ENCODE data around the gene CAPZB.

The CAPZB gene

DNA sequence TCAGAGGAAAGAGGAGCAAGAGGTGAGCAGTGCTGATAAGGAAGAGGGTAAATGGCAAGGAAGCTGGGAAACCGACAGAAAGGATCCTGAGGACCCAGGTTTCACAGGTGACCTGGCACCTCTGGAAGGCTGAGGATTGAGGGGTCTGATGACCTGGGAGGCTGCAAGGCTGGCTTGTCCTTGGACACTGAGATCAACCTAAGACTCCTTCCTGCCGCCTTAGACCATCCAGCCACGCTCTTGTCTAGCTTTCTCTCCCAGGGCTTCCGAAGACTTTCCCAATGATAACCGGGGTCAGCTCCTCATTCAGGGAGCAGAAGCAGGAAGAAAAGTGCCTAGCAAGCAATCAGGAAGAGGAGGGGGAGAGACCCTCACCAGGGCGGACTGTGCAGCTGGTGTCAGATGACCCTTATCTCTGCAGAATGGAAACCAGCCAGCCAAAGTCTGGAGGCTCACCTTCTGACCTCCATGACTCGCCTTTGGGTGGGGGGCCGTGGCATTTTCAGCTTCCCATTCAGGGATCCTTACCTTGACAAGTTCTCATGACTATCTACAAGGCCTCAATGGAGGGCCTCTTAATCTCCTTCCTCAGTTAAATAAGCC, 77.7 kb downstream of the CAPZB start:
- H4K20me1 ChIP-seq (ENCODE audit: insufficient read depth, low read length, poor library complexity, severe bottlenecking): peaks cover 70% of the 10 kb centered on the region
- no peak overlapping the region for H3K9ac ChIP-seq (ENCODE audit: low read depth, low read length, poor library complexity, severe bottlenecking)
- H3K27me3 ChIP-seq (ENCODE audit: insufficient read depth, low read length, poor library complexity, severe bottlenecking): no peaks in the 10 kb centered on the region
- no peak overlapping the region for H3K4me2 ChIP-seq (ENCODE audit: low read depth, low read length, poor library complexity, severe bottlenecking)
- TF ChIP-seq EZH2phosphoT487 (IDR thresholded peaks at IDR 0.05; ENCODE audit: borderline replicate concordance): no peak
- TF ChIP-seq, protein P1, sequence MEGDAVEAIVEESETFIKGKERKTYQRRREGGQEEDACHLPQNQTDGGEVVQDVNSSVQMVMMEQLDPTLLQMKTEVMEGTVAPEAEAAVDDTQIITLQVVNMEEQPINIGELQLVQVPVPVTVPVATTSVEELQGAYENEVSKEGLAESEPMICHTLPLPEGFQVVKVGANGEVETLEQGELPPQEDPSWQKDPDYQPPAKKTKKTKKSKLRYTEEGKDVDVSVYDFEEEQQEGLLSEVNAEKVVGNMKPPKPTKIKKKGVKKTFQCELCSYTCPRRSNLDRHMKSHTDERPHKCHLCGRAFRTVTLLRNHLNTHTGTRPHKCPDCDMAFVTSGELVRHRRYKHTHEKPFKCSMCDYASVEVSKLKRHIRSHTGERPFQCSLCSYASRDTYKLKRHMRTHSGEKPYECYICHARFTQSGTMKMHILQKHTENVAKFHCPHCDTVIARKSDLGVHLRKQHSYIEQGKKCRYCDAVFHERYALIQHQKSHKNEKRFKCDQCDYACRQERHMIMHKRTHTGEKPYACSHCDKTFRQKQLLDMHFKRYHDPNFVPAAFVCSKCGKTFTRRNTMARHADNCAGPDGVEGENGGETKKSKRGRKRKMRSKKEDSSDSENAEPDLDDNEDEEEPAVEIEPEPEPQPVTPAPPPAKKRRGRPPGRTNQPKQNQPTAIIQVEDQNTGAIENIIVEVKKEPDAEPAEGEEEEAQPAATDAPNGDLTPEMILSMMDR (conservative IDR thresholded peaks at IDR 0.05; ENCODE audit: low read length): no peak
- H3K4me1 ChIP-seq (ENCODE audit: insufficient read depth, low read length, poor library complexity, severe bottlenecking): no peaks in the 10 kb centered on the region
- H3K4me3 ChIP-seq (ENCODE audit: low read length, poor library complexity, severe bottlenecking): no peak overlapping the region
- no peaks in the 10 kb centered on the region for H3F3A ChIP-seq (ENCODE audit: low read depth)
- no peaks in the 10 kb centered on the region for H3K9me3 ChIP-seq (ENCODE audit: insufficient read depth, low read depth, low read length)
- H2AFZ ChIP-seq (ENCODE audit: low read length): no peak overlapping the region
- H3K79me2 ChIP-seq (ENCODE audit: insufficient read depth, low read length): peaks cover 91% of the 10 kb centered on the region
- H3K9me2 ChIP-seq (replicated peaks; ENCODE audit: low read depth, low read length): no peaks in the 10 kb centered on the region
- H3K36me3 ChIP-seq (ENCODE audit: insufficient read depth, low read length): peaks cover 59% of the 10 kb centered on the region; the same call in 1 of the 2 replicates

DNA sequence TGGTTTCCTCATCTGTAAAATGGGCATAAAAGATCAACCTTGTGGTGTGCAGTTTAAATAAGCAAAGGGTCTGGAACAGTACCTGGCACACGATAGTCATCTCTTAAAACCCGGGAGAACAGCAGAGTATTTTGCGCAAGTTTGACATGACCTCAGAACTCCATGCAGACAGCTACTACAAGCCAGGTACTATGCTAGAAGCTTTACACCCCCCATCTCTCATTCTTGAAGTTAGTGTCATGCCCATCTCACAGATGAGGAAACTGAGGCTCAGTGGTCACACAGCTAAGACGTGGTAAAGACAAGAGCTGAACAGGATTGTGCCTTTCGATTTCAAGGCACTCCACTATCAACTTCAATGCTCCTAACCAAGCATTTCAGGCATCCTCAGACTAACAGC, 78.7 kb downstream of the CAPZB start:
- H3K36me3 ChIP-seq (ENCODE audit: insufficient read depth, low read length): peaks cover 51% of the 10 kb centered on the region; the same call in 1 of the 2 replicates
- H3K4me3 ChIP-seq (ENCODE audit: low read length, poor library complexity, severe bottlenecking): no peak overlapping the region
- H3K9me2 ChIP-seq (replicated peaks; ENCODE audit: low read depth, low read length): no peaks in the 10 kb centered on the region
- no peaks in the 10 kb centered on the region for H3K27me3 ChIP-seq (ENCODE audit: insufficient read depth, low read length, poor library complexity, severe bottlenecking)
- no peak overlapping the region for H3K9ac ChIP-seq (ENCODE audit: low read depth, low read length, poor library complexity, severe bottlenecking)
- no peak overlapping the region for H3K4me2 ChIP-seq (ENCODE audit: low read depth, low read length, poor library complexity, severe bottlenecking)
- peaks cover 92% of the 10 kb centered on the region for H3K79me2 ChIP-seq (ENCODE audit: insufficient read depth, low read length)
- H4K20me1 ChIP-seq (ENCODE audit: insufficient read depth, low read length, poor library complexity, severe bottlenecking): peaks cover 71% of the 10 kb centered on the region
- no peaks in the 10 kb centered on the region for H3F3A ChIP-seq (ENCODE audit: low read depth)
- TF ChIP-seq, protein P1 (conservative IDR thresholded peaks at IDR 0.05; ENCODE audit: low read length): no peak
- no peak for TF ChIP-seq EZH2phosphoT487 (IDR thresholded peaks at IDR 0.05; ENCODE audit: borderline replicate concordance)
- H2AFZ ChIP-seq (ENCODE audit: low read length): no peak overlapping the region
- H3K4me1 ChIP-seq (ENCODE audit: insufficient read depth, low read length, poor library complexity, severe bottlenecking): no peaks in the 10 kb centered on the region
- H3K9me3 ChIP-seq (ENCODE audit: insufficient read depth, low read depth, low read length): no peaks in the 10 kb centered on the region

DNA sequence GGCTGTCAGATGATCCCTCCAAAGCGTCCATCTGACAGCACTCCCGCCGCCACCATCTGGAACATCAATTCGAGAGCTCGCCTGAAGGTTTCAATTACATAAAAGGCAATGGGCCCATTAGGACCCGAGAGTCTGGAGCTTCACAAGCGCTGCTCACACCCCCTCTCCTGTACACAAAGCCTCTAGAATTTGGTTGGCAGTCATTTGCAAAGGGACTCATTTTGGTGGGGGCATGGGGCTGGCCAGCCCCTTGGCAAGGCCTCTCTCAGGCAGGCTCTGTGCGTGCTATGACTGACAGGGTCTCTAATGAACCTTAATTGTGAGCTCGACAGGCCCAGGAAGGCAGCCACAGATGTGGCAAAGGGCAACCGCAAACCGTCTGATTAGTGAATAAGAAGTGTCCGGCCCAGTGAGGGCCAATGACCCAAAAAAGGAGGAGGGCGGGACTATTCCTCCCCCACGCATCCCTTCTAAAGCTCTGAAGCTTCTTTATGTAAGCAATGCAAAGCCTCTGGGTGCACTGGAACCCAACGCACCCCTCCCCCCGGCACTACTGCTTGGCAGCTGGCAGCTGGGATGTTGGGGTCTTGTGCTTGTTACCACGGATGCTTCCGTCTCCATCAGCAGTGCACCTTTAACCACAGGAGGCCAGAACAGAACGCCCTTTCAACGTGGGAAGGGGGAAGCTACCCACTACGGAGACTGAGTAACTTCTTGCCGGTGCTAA, 79.4 kb downstream of the CAPZB start:
- no peak overlapping the region for H3K4me3 ChIP-seq (ENCODE audit: low read length, poor library complexity, severe bottlenecking)
- no peak overlapping the region for H3K4me2 ChIP-seq (ENCODE audit: low read depth, low read length, poor library complexity, severe bottlenecking)
- no peaks in the 10 kb centered on the region for H3K27me3 ChIP-seq (ENCODE audit: insufficient read depth, low read length, poor library complexity, severe bottlenecking)
- peaks cover 45% of the 10 kb centered on the region; the same call in 1 of the 2 replicates for H3K36me3 ChIP-seq (ENCODE audit: insufficient read depth, low read length)
- peaks cover 68% of the 10 kb centered on the region for H4K20me1 ChIP-seq (ENCODE audit: insufficient read depth, low read length, poor library complexity, severe bottlenecking)
- no peaks in the 10 kb centered on the region for H3K9me2 ChIP-seq (replicated peaks; ENCODE audit: low read depth, low read length)
- no peaks in the 10 kb centered on the region for H3K4me1 ChIP-seq (ENCODE audit: insufficient read depth, low read length, poor library complexity, severe bottlenecking)
- no peak for TF ChIP-seq EZH2phosphoT487 (IDR thresholded peaks at IDR 0.05; ENCODE audit: borderline replicate concordance)
- TF ChIP-seq, protein P1 (conservative IDR thresholded peaks at IDR 0.05; ENCODE audit: low read length): no peak
- no peak overlapping the region for H2AFZ ChIP-seq (ENCODE audit: low read length)
- peaks cover 94% of the 10 kb centered on the region for H3K79me2 ChIP-seq (ENCODE audit: insufficient read depth, low read length)
- H3F3A ChIP-seq (ENCODE audit: low read depth): no peaks in the 10 kb centered on the region
- no peak overlapping the region for H3K9ac ChIP-seq (ENCODE audit: low read depth, low read length, poor library complexity, severe bottlenecking)
- no peaks in the 10 kb centered on the region for H3K9me3 ChIP-seq (ENCODE audit: insufficient read depth, low read depth, low read length)

Data from Loucy (cell line).